Skeletal muscle tissue (tissue), 4 donors: ENCODE results near the gene GRIK3. TPM values are rescaled to one million over a fixed set of nuclear protein-coding genes. Genes with fewer than 3 reads are reported as not detected.

ENCODE experiments used
- H3K27ac ChIP-seq: one replicate; pipeline ENCODE4 v1.7.0; 2013; ENCODE audit warnings: mild to moderate bottlenecking, low read depth, low read length, inconsistent platforms
- H3K27me3 ChIP-seq, 3 donors: one replicate each; pipeline ENCODE4 v1.7.0; 2013; ENCODE audit warnings: low read length in 3 of 3; ENCODE audit not compliant: control insufficient read depth in 3 of 3, insufficient read depth in 3 of 3
- H3K36me3 ChIP-seq, 3 donors: one replicate each; pipeline ENCODE4 v1.7.0; 2013; ENCODE audit warnings: low read length in 3 of 3; ENCODE audit not compliant: control insufficient read depth in 3 of 3, insufficient read depth in 3 of 3
- H3K4me1 ChIP-seq, 3 donors: one replicate each; pipeline ENCODE4 v1.7.0; 2013; ENCODE audit warnings: low read length in 3 of 3, mild to moderate bottlenecking in 3 of 3; ENCODE audit not compliant: control insufficient read depth in 3 of 3, insufficient read depth in 3 of 3
- H3K4me3 ChIP-seq, 3 donors: one replicate each; pipeline ENCODE4 v1.7.0; 2013; ENCODE audit warnings: low read length in 3 of 3
- H3K9ac ChIP-seq, 3 donors: one replicate each; pipeline ENCODE4 v1.7.0; 2013; ENCODE audit warnings: low read length in 3 of 3, mild to moderate bottlenecking in 3 of 3, moderate library complexity in 2 of 3, low read depth in 1 of 3
- H3K9me3 ChIP-seq, 3 donors: one replicate each; pipeline ENCODE4 v1.7.0; 2013; ENCODE audit warnings: low read length in 3 of 3; ENCODE audit not compliant: control insufficient read depth in 3 of 3
- total RNA-seq: library from RNA; depleted of rRNA; stranded (reverse); fragments of >200 nt; gene quantifications from one replicate; pipeline ENCODE4 v1.2.3, GENCODE V29; 2014
- donor health status: Osteomylitis.

The GRIK3 gene
- total RNA-seq, 1 donor from 2014 or later: 0.52 TPM

DNA sequence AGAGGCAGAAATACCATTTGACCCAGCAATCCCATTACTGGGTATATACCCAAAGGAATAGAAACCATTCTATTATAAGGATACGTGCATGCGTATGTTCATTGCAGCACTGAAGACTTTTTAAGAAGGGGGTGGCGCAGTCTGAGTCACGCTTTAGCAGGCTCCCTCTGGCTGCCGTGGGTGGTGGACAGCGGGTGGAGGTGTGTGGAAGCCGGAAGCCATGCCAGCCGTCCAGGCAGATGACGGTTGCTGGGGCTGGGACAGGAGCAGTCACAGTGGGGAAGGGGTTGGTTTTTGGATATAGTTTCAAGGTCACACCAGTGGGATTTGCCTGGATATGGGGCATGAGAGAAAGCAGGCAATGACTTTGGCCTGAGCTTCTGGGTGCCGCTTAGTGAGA lies 270.5 kb downstream of the GRIK3 start:
- H3K9me3 ChIP-seq: no peaks in the 10 kb centered on the region

DNA sequence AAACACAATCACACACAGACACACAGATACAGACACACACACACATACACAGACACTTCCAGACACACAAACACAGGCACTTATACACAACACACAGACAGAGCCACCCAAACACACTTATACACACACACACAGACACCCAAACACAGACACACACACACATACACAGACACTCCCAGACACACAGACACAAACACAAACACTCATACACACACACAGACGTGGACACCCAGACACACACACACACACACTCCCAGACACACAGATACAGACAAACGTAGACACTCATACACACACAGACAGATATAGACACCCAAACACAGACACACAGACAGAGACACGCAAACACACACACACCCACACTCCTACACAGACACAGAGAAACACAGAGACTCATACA lies 272.1 kb downstream of the GRIK3 start:
- H3K4me3 ChIP-seq: no peak overlapping the region
- H3K27ac ChIP-seq: no peak overlapping the region
- H3K36me3 ChIP-seq: no peaks in the 10 kb centered on the region
- no peak overlapping the region for H3K9ac ChIP-seq
- H3K27me3 ChIP-seq: peaks cover 3 to 10% (median 4%) of the 10 kb centered on the region in 3 donors
- no peaks in the 10 kb centered on the region for H3K4me1 ChIP-seq
- no peaks in the 10 kb centered on the region for H3K9me3 ChIP-seq

More for the DNA sequence above, 270.5 kb downstream of the GRIK3 start:
- Histone ChIP-seq H3K9ac (no peak overlapping the region), H3K4me3 (no peak overlapping the region), H3K27me3 (peaks cover 4 to 10% (median 10%) of the 10 kb centered on the region in 3 donors), H3K36me3 (no peaks in the 10 kb centered on the region), H3K4me1 (no peaks in the 10 kb centered on the region), H3K27ac (no peak overlapping the region)

DNA sequence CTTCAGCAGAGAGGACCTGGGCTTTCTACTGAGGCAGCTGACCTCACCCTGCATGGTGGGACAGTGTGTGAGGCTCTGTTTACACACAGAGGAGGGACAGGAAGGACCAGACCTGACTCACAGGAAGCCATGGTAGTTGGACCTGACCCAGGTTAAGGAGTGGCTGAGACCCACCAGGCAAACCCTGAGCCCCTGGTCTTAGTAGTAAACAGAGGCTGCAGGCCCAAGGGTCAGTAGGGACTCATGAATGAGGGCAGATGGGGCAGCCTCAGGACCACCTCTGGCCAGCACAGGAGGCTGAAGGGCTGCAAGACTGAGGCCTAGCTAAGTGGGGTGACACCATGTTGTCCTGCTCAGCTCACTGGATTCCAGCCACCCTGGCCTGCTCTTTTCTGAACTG lies 273.2 kb downstream of the GRIK3 start:
- Histone ChIP-seq H3K27ac (no peak overlapping the region), H3K27me3 (peaks cover 3 to 10% (median 8%) of the 10 kb centered on the region in 3 donors), H3K4me3 (no peak overlapping the region), H3K9me3 (no peaks in the 10 kb centered on the region), H3K36me3 (no peaks in the 10 kb centered on the region), H3K4me1 (no peaks in the 10 kb centered on the region), H3K9ac (no peak overlapping the region)

DNA sequence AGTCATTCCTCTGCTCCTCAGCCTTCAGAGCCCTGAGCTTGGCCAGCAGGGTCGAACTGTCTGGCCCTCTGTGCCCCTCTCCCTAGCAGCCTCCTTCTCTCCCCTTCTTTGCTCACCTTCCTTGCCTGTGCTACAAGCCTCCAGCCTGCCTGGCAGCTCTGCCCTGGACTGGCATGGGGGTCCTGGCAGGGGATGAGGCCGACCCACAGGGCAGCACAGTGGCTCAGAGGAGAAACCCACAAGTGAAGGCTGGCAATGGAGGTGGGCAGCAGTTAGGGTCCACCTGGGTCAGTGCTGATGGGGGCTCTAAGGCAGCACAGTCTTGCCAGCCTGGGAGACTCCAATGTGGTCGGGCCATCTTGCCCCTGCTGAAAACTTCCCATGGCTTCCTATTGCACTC lies 274.2 kb downstream of the GRIK3 start:
- Histone ChIP-seq H3K9me3 (no peaks in the 10 kb centered on the region), H3K27ac (no peak overlapping the region), H3K4me3 (no peak overlapping the region), H3K4me1 (no peaks in the 10 kb centered on the region), H3K9ac (no peak overlapping the region), H3K27me3 (peaks cover 0 to 8% (median 6%) of the 10 kb centered on the region in 3 donors), H3K36me3 (no peaks in the 10 kb centered on the region)

DNA sequence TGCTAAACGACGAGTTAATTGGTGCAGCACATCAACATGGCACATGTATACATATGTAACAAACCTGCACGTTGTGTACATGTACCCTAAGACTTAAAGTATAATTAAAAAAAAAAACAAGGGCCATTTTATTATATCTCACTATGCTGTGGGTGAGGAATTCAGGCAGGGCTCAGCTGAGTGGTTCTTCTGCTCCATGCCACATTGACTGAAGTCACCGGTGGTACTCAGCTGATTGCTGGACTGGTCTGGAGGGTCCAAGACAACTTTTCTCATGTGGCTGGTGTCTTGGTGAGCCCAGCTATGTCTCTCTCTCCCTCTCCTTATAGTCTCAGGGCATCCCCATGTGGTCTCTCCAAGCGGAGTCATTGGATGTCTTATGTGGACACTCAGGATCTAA lies 275.0 kb downstream of the GRIK3 start:
- Histone ChIP-seq H3K9ac (no peak overlapping the region), H3K4me3 (no peak overlapping the region), H3K27ac (no peak overlapping the region), H3K36me3 (no peaks in the 10 kb centered on the region), H3K27me3 (peaks cover 0 to 8% (median 6%) of the 10 kb centered on the region in 3 donors), H3K4me1 (no peaks in the 10 kb centered on the region), H3K9me3 (no peaks in the 10 kb centered on the region)

DNA sequence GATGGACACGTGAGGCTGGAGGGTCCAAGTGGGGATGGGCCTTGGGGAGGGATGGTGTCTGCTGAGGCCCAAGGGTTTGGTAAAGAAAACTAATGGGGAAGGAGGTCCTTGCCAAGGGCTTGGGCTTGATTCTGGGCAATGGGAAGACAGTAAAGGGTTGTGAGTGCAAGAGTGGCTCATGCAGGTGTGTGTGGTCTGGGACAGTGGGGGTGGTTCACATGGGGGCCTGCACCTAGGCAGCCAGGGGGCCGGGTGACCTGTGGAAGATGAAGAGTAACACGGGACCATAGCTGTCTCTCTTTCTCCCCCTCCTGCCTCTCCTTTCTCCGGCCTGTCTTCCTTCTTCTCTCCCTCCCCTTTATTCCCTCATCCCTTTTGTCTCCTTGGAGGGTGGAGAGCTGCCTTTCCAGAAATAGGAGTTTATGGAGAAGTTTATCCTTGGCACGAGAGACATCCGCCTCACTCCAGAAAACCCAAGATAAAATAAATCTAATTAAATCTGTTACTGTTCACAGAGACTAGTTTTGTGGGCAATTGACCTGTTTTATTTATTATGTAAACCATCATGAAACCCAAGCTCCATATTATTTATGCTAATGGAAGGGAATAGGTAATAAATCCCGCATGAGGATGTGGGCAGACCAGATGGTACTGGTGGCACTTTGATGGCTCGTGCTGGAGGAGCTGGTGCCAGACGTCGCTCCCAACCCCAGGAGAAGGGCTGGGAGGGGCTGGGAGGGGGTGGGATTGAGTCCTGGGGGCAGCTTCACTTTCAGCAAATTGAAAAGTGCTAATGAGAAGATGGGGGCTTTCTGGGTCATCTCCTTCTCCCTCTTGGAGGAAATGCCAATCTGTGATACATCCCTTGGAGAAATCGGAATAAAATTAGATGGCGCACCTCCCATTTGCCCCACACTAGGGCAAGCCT lies 278.7 kb downstream of the GRIK3 start:
- Histone ChIP-seq H3K27me3 (peaks cover 0 to 13% (median 0%) of the 10 kb centered on the region in 3 donors), H3K4me1 (no peaks in the 10 kb centered on the region)

DNA sequence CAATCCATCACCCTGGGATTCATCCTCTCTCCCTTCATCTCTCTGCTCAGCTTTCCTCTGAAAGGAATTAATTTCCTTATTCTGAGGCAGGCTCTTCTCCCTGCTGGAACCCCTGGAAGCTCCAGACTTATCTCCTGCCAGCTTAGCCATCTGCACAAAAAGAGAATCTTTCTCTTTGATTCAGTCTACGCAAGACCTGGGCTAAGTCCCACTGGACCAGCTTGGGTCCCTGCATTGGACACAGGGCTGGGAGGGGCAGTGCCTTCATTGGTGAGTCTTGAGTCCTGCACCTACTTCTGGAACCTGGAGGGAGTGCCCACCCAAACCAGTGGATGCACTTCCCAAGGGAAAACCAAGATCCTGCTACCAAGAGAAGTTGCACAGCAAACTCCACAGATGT lies 279.9 kb downstream of the GRIK3 start:
- H3K36me3 ChIP-seq: no peaks in the 10 kb centered on the region
- no peaks in the 10 kb centered on the region for H3K9me3 ChIP-seq
- no peaks in the 10 kb centered on the region for H3K4me1 ChIP-seq
- no peak overlapping the region for H3K9ac ChIP-seq
- peaks cover 0 to 15% (median 0%) of the 10 kb centered on the region in 3 donors for H3K27me3 ChIP-seq
- no peak overlapping the region for H3K27ac ChIP-seq
- H3K4me3 ChIP-seq: no peak overlapping the region

More for the DNA sequence above, 278.7 kb downstream of the GRIK3 start:
- no peaks in the 10 kb centered on the region for H3K9me3 ChIP-seq
- H3K27ac ChIP-seq: no peak overlapping the region
- H3K9ac ChIP-seq: no peak overlapping the region
- H3K36me3 ChIP-seq: no peaks in the 10 kb centered on the region
- no peak overlapping the region for H3K4me3 ChIP-seq

- Histone ChIP-seq H3K4me3 (no peak overlapping the region), H3K4me1 (no peaks in the 10 kb centered on the region), H3K9me3 (no peaks in the 10 kb centered on the region), H3K36me3 (no peaks in the 10 kb centered on the region), H3K9ac (no peak overlapping the region), H3K27ac (no peak overlapping the region), H3K27me3 (peaks cover 1 to 16% (median 2%) of the 10 kb centered on the region in 3 donors)
Observed at GRCh38 chr1:36753451-36753850, 280.9 kb downstream of the GRIK3 start.

DNA sequence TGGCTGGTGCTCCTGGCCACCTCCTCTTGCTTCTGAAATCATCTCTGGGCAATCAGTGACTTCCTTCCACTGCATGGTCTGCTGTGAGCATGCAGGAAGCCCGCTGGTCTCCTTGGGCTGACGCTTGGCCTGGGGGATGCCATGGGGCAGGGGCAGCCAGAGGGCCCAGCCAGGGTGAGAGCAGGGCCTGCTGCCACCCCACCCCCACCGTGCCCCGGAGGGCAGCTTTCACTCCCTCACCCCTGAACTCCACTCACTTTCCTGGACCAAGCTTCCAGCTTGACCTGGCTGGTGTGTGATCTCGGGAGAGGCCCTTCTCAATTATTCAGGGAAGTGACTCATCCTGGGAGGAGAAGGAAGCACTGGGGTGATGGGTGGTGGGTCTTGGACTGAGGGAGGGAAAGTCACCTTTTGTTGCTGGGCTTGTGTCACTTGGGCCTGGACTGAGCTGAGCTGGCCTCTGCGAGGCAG lies 281.4 kb downstream of the GRIK3 start:
- Histone ChIP-seq H3K27me3 (peaks cover 3 to 16% (median 4%) of the 10 kb centered on the region in 3 donors), H3K9me3 (no peaks in the 10 kb centered on the region), H3K27ac (no peak overlapping the region), H3K9ac (no peak overlapping the region), H3K4me3 (no peak overlapping the region), H3K36me3 (no peaks in the 10 kb centered on the region), H3K4me1 (no peaks in the 10 kb centered on the region)

- Histone ChIP-seq H3K27ac (no peak overlapping the region), H3K27me3 (peaks cover 3 to 16% (median 4%) of the 10 kb centered on the region in 3 donors), H3K36me3 (no peaks in the 10 kb centered on the region), H3K4me3 (no peak overlapping the region), H3K9ac (no peak overlapping the region), H3K4me1 (no peaks in the 10 kb centered on the region), H3K9me3 (no peaks in the 10 kb centered on the region)
Observed at GRCh38 chr1:36752431-36752830, 281.9 kb downstream of the GRIK3 start.
